GM12878 (cell line): Measurements from ENCODE around the gene ANO8. TPM values are rescaled to one million over a fixed set of nuclear protein-coding genes. Genes with fewer than 3 reads are reported as not detected.

ENCODE experiments used
- BMI1 ChIP-seq: fragments of 450-650 bp; IDR thresholded peaks from 2 replicates; pipeline ENCODE4 v1.6.1; 2016; ENCODE audit warnings: mild to moderate bottlenecking, moderate library complexity, borderline replicate concordance
- CREM ChIP-seq: IDR thresholded peaks from 2 replicates; pipeline ENCODE4 v1.6.1; 2014; ENCODE audit warnings: antibody characterized with exemption, low read depth
- ETV6 ChIP-seq, 2 experiments: fragments of 450-650 bp in 1 of 2; IDR thresholded peaks in 1 of 2; conservative IDR thresholded peaks in 1 of 2; 2 replicates each; pipeline ENCODE4 v1.6.1; 2014; ENCODE audit warnings: antibody characterized with exemption in 1 of 2, borderline replicate concordance in 1 of 2, low read depth in 1 of 2, mild to moderate bottlenecking in 1 of 2, moderate library complexity in 1 of 2
- FOXM1 ChIP-seq: IDR thresholded peaks from 2 replicates; pipeline ENCODE4 v1.6.1; 2012; ENCODE audit warnings: low read depth, mild to moderate bottlenecking, inconsistent platforms, low read length, moderate library complexity
- MEF2B ChIP-seq: fragments of 450-650 bp; IDR thresholded peaks from 2 replicates; pipeline ENCODE4 v1.6.1; 2018; ENCODE audit warnings: mild to moderate bottlenecking, moderate library complexity; ENCODE audit not compliant: partially characterized antibody, poor library complexity, severe bottlenecking
- NFIC ChIP-seq: IDR thresholded peaks from 2 replicates; pipeline ENCODE4 v1.6.1; 2012; ENCODE audit warnings: low read depth, mild to moderate bottlenecking, inconsistent platforms, low read length, moderate library complexity
- NR2F1 ChIP-seq: fragments of 450-650 bp; conservative IDR thresholded peaks from 2 replicates; pipeline ENCODE4 v1.6.1; 2017; ENCODE audit warnings: mild to moderate bottlenecking
- PML ChIP-seq: IDR thresholded peaks from 2 replicates; pipeline ENCODE4 v1.6.1; 2012; ENCODE audit warnings: low read length, inconsistent platforms
- RUNX3 ChIP-seq: IDR thresholded peaks from 2 replicates; pipeline ENCODE4 v1.6.1; 2012; ENCODE audit warnings: low read length, inconsistent platforms
- SPI1 ChIP-seq: IDR thresholded peaks from 2 replicates; pipeline ENCODE4 v1.6.1; 2011; ENCODE audit warnings: low read depth, mild to moderate bottlenecking, low read length, moderate library complexity, borderline replicate concordance; ENCODE audit not compliant: insufficient read depth
- ZNF217 ChIP-seq: fragments of 450-650 bp; IDR thresholded peaks from 2 replicates; pipeline ENCODE4 v1.6.1; 2017; ENCODE audit warnings: antibody characterized with exemption, mild to moderate bottlenecking
- polyA plus RNA-seq, 11 experiments: library from polyadenylated mRNA; depleted of rRNA in 4 of 11; unstranded in 6 of 11; stranded (reverse) in 5 of 11; fragments of >200 nt; fragmentation: Nextera tagmentation in 4 of 11; fragmentation: Illumina TruSeq in 1 of 11; extraction: Ambion mirVana in 4 of 11; extraction: Trizol in 1 of 11; gene quantifications; 1 replicate in 1 of 11; 2 replicates in 10 of 11; pipeline versions ENCODE4 v1.2.1 to v1.2.3, GENCODE V29; 2011 to 2016; ENCODE audit warnings: inconsistent platforms in 2 of 11, missing spikeins in 2 of 11, low read depth in 1 of 11
- total RNA-seq, 4 experiments: library from RNA; depleted of rRNA in 3 of 4; stranded (reverse); fragments of >200 nt in 3 of 4; fragmentation: Illumina TruSeq in 1 of 4; extraction: Trizol in 1 of 4; gene quantifications; 2 replicates each; pipeline versions ENCODE4 v1.2.1 to v1.2.3, GENCODE V29; 2013 to 2021
- TF ChIP-seq, protein P1 (sequence below): fragments of 450-650 bp; IDR thresholded peaks from 2 replicates; pipeline ENCODE4 v1.6.1; 2017; ENCODE audit warnings: antibody characterized with exemption, mild to moderate bottlenecking, moderate library complexity
- TF ChIP-seq, protein P2 (sequence below): fragments of 450-650 bp; IDR thresholded peaks from 2 replicates; pipeline ENCODE4 v1.6.1; 2017; ENCODE audit warnings: mild to moderate bottlenecking, moderate library complexity
- TF ChIP-seq, protein P3 (sequence below): IDR thresholded peaks from 2 replicates; pipeline ENCODE4 v1.6.1; 2011; ENCODE audit warnings: borderline replicate concordance, low read depth, mild to moderate bottlenecking, moderate library complexity, low read length; ENCODE audit not compliant: insufficient read depth, poor library complexity, severe bottlenecking

Gene ANO8
- total and polyA plus RNA-seq, 10 of the 15 experiments (the other 5 are each of a cell fraction or from before 2014, with no cell fraction given): 0.04 to 6.7 (median 1.1) TPM

DNA sequence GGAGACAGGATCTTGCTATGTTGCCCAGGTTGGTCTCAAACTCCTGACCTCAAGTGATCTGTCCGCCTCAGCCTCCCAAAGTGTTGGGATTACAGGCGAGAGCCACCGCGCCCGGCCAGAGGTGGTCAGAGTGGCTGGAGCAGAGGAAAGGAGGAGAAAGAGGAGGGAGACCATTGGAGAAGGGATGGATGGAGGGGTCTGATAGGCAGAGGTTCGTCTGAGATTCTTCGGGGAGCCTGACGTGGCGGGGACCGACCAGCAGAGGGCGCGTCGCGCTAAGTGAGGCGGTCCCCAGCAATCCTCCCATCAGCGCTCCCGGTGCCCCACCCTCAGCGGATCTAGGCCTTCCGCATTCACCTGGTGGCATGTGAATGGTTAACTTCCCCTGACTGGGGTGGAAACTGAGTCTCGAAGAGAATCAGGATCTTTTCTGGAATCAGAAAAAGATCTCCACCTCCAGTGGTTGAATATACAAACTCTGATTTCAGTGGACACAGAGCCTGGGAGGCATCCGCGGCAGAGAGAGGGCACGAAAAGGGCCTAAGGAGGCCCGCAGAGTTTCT is 11.5 kb upstream of the ANO8 start (continued):
- TF ChIP-seq, protein P1, sequence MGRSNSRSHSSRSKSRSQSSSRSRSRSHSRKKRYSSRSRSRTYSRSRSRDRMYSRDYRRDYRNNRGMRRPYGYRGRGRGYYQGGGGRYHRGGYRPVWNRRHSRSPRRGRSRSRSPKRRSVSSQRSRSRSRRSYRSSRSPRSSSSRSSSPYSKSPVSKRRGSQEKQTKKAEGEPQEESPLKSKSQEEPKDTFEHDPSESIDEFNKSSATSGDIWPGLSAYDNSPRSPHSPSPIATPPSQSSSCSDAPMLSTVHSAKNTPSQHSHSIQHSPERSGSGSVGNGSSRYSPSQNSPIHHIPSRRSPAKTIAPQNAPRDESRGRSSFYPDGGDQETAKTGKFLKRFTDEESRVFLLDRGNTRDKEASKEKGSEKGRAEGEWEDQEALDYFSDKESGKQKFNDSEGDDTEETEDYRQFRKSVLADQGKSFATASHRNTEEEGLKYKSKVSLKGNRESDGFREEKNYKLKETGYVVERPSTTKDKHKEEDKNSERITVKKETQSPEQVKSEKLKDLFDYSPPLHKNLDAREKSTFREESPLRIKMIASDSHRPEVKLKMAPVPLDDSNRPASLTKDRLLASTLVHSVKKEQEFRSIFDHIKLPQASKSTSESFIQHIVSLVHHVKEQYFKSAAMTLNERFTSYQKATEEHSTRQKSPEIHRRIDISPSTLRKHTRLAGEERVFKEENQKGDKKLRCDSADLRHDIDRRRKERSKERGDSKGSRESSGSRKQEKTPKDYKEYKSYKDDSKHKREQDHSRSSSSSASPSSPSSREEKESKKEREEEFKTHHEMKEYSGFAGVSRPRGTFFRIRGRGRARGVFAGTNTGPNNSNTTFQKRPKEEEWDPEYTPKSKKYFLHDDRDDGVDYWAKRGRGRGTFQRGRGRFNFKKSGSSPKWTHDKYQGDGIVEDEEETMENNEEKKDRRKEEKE: no peak
- TF ChIP-seq RUNX3 (peak; percentile 11; the same call in 1 of the 2 replicates), FOXM1 (no peak), SPI1 (peak; percentile 51; the same call in 1 of the 2 replicates), NFIC (no peak), ETV6 (conservative IDR thresholded peaks at IDR 0.05 in 1 of 2, IDR thresholded peaks at IDR 0.05 in 1 of 2; ENCODE audit: borderline replicate concordance in 1 of 2, low read depth in 1 of 2) (no peak), ZNF217 (no peak), PML (no peak), MEF2B (no peak), CREM (no peak), NR2F1 (no peak), BMI1 (no peak)
- TF ChIP-seq, protein P2, sequence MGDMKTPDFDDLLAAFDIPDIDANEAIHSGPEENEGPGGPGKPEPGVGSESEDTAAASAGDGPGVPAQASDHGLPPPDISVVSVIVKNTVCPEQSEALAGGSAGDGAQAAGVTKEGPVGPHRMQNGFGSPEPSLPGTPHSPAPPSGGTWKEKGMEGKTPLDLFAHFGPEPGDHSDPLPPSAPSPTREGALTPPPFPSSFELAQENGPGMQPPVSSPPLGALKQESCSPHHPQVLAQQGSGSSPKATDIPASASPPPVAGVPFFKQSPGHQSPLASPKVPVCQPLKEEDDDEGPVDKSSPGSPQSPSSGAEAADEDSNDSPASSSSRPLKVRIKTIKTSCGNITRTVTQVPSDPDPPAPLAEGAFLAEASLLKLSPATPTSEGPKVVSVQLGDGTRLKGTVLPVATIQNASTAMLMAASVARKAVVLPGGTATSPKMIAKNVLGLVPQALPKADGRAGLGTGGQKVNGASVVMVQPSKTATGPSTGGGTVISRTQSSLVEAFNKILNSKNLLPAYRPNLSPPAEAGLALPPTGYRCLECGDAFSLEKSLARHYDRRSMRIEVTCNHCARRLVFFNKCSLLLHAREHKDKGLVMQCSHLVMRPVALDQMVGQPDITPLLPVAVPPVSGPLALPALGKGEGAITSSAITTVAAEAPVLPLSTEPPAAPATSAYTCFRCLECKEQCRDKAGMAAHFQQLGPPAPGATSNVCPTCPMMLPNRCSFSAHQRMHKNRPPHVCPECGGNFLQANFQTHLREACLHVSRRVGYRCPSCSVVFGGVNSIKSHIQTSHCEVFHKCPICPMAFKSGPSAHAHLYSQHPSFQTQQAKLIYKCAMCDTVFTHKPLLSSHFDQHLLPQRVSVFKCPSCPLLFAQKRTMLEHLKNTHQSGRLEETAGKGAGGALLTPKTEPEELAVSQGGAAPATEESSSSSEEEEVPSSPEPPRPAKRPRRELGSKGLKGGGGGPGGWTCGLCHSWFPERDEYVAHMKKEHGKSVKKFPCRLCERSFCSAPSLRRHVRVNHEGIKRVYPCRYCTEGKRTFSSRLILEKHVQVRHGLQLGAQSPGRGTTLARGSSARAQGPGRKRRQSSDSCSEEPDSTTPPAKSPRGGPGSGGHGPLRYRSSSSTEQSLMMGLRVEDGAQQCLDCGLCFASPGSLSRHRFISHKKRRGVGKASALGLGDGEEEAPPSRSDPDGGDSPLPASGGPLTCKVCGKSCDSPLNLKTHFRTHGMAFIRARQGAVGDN: no peak; the same call in 1 of the 2 replicates
- TF ChIP-seq, protein P3, sequence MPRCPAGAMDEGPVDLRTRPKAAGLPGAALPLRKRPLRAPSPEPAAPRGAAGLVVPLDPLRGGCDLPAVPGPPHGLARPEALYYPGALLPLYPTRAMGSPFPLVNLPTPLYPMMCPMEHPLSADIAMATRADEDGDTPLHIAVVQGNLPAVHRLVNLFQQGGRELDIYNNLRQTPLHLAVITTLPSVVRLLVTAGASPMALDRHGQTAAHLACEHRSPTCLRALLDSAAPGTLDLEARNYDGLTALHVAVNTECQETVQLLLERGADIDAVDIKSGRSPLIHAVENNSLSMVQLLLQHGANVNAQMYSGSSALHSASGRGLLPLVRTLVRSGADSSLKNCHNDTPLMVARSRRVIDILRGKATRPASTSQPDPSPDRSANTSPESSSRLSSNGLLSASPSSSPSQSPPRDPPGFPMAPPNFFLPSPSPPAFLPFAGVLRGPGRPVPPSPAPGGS: no peak
